GM23338 (cell line): ENCODE data around the gene DOCK1.

Experiments used
- CREB1 ChIP-seq: fragments of 250-450 bp; sonication (Bioruptor Pico); IDR thresholded peaks from 2 replicates; pipeline ENCODE4 v1.5.0; 2020; ENCODE audit warnings: low read depth, mild to moderate bottlenecking, moderate library complexity
- CTCF ChIP-seq, 2 experiments: fragments of 200-600 bp in 1 of 2; sonication (generic) in 1 of 2; conservative IDR thresholded peaks; 2 replicates each; pipeline versions ENCODE4 v1.5.1 to v1.6.1; 2016 to 2017; ENCODE audit warnings: antibody characterized with exemption in 2 of 2, low read depth in 2 of 2, mild to moderate bottlenecking in 2 of 2, moderate library complexity in 1 of 2
- EZH2 ChIP-seq: fragments of 200-600 bp; sonication (generic); IDR thresholded peaks from one replicate; pipeline ENCODE4 v1.8.0; 2017; ENCODE audit warnings: antibody characterized with exemption, mild to moderate bottlenecking, low read depth; ENCODE audit not compliant: unreplicated experiment
- EZH2phosphoT487 ChIP-seq: fragments of 200-600 bp; sonication (generic); IDR thresholded peaks from one replicate; pipeline ENCODE4 v1.8.1; 2018; ENCODE audit warnings: antibody characterized with exemption; ENCODE audit not compliant: unreplicated experiment
- JUNB ChIP-seq: IDR thresholded peaks from one replicate; pipeline ENCODE4 v1.6.1; 2016; ENCODE audit warnings: antibody characterized with exemption; ENCODE audit not compliant: unreplicated experiment
- NANOG ChIP-seq: IDR thresholded peaks from 2 replicates; pipeline ENCODE4 v1.6.1; 2016; ENCODE audit warnings: antibody characterized with exemption, borderline replicate concordance
- POLR2AphosphoS5 ChIP-seq: IDR thresholded peaks from 2 replicates; pipeline ENCODE4 v1.6.1; 2016; ENCODE audit warnings: antibody characterized with exemption, low read depth
- REST ChIP-seq: IDR thresholded peaks from one replicate; pipeline ENCODE4 v1.6.1; 2018; ENCODE audit warnings: antibody characterized with exemption; ENCODE audit not compliant: unreplicated experiment
- STAT1 ChIP-seq: IDR thresholded peaks from one replicate; pipeline ENCODE4 v1.6.1; 2016; ENCODE audit warnings: antibody characterized with exemption; ENCODE audit not compliant: unreplicated experiment
- ZNF331 ChIP-seq: fragments of 250-450 bp; sonication (Bioruptor Pico); IDR thresholded peaks from 2 replicates; pipeline ENCODE4 v1.5.0; 2020; ENCODE audit warnings: low read depth, mild to moderate bottlenecking, moderate library complexity
- ZNF462 ChIP-seq: fragments of 250-450 bp; sonication (Bioruptor Pico); IDR thresholded peaks from 2 replicates; pipeline ENCODE4 v1.5.0; 2020; ENCODE audit warnings: mild to moderate bottlenecking, moderate library complexity
- TF ChIP-seq, protein P1 (sequence below): IDR thresholded peaks from 2 replicates; pipeline ENCODE4 v1.6.1; 2016; ENCODE audit warnings: antibody characterized with exemption

DNA sequence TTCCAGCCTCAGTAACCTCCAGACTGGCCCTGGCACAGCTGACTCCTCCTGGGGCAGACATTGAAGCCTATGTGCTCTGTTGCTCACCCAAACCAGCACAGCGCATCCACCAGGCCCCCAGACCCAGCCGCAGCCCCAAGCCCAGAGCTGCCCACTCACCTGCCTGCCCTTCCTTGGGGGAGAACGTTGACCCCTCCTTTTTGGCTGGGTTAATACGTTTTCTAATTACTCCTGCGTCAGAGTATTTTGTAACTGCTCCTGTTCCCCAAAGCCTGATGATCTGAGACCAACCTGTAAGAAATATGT lies 536.9 kb downstream of the DOCK1 start:
- TF ChIP-seq CTCF (conservative IDR thresholded peaks at IDR 0.05; ENCODE audit: low read depth in 2 of 2) (no peak), EZH2phosphoT487 (no peak), JUNB (no peak), EZH2 (no peak), REST (no peak), POLR2AphosphoS5 (no peak), CREB1 (CRISPR knock-in tag) (no peak), ZNF331 (no peak), ZNF462 (CRISPR knock-in tag) (no peak), STAT1 (no peak), NANOG (no peak)
- TF ChIP-seq, protein P1, sequence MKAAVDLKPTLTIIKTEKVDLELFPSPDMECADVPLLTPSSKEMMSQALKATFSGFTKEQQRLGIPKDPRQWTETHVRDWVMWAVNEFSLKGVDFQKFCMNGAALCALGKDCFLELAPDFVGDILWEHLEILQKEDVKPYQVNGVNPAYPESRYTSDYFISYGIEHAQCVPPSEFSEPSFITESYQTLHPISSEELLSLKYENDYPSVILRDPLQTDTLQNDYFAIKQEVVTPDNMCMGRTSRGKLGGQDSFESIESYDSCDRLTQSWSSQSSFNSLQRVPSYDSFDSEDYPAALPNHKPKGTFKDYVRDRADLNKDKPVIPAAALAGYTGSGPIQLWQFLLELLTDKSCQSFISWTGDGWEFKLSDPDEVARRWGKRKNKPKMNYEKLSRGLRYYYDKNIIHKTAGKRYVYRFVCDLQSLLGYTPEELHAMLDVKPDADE = no peak
